ENCODE results near the gene ARHGAP15. TPM values are rescaled to one million over a fixed set of nuclear protein-coding genes. Genes with fewer than 3 reads are reported as not detected.
A peak's percentile ranks its signal among the peaks of the same experiment; 100 is the strongest.

ARHGAP15 gene
- total RNA-seq, 8 experiments from 2014 or later = 0.29 to 1.3 (median 0.51) TPM; not detected in 2

DNA sequence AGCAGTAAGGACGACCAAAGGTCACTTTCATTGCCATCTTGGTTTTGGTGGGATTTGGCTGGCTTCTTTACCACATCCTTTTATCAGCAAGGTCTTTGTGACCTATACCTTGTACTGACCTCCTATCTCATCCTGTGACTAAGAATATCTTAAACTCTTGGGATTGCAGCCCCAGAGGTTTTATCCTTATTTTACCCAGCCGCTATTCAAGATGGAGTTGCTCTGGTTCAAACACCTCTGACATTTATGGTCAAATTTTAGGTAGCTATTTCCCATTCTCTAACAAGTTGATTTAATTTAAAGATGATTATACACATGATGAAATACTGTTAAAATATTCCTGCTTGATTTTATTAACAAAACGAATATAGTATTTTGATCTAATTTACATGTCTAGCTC, 326.1 kb downstream of the ARHGAP15 start:
- 62 to 100% (median 84%) methylated on average over 1 to 3 of the region's 3 CpGs; no CpG with 5 or more reads in 2 of the 10 experiments for WGBS, 10 experiments
- ATAC-seq (replicated peaks in 6 of 8) = no peak
- Histone ChIP-seq H3K4me1 (replicated peaks in 1 of 2) (no peaks in the 10 kb centered on the region), H3K4me3 (no peak overlapping the region), H3K27ac (no peak overlapping the region)
- in situ Hi-C loops (cut with MboI; ENCODE audit: low pct_unique_long_range_greater_than_20kb in 2 of 9, low sequenced_read_pairs in 9 of 9, unreplicated experiment in 9 of 9) = no loop called here

DNA sequence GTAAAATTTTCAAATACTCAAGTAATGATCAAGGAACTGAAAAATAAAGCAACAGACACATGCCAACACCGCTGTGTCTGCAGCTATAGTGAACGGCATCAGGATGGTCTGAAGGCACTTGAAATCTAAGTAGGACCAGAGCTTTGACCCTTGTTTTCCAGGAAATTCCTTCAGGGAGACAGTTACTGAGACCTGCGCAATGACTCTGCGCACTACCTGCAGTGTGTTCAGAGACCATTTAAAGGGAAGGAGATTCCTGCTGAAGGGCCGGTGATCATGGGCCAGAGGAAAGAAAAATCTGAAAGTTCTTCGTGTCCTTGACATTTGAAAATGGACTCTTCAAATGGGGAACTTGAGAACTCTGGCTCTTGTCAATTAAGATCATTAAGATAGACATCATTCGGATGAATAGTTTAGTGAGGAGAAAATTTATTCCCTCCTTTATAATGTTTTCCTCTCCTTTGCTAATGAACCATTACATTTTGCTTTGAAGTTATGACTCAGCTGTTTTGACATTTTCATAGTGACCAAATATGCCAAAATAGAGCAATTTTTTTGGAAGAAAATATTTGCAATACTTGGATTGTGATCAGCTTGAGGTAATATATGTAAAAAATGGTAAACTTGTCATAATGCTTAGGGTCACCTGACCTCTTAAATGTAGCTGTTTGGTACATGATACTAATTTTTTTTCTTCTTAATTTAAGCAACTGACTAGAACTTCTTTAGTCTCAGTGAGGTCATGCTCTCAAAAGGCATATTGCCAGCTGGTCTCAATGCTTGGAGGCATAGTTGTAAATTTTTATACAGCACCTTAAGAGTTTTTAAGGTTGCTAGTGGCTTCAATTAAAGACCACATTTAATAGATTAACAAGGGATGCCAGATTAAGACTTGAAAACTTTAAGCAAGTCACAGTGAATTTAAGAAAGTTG, 329.3 kb downstream of the ARHGAP15 start:
- WGBS, 10 experiments = 89 to 100% (median 97%) methylated on average over 1 to 7 of the region's 7 CpGs
- Histone ChIP-seq H3K4me3 (no peak overlapping the region), H3K27ac (no peak overlapping the region), H3K4me1 (replicated peaks in 1 of 2) (no peaks in the 10 kb centered on the region)
- in situ Hi-C loops (cut with MboI; ENCODE audit: low pct_unique_long_range_greater_than_20kb in 2 of 9, low sequenced_read_pairs in 9 of 9, unreplicated experiment in 9 of 9) = no loop called here
- ATAC-seq (replicated peaks in 6 of 8) = peak in 2 of 8 experiments; percentile 32 to 33

DNA sequence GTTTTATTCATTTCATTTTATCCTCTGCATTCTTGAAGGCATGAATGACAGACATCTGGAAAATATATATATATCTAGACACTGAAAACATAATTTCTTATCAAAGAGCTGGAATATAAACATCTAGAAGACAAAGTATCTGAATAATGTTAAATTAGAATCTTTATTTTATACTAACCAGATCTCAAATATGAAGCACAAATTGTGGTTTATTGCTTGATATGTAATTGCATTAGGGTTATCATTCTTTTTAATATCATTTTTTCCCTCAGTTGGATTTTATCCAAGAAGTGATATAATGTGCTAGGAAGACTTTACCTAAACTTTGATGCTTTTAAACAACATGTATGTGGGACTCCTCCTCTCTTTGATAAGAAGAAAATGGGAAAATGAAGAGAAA, 331.2 kb downstream of the ARHGAP15 start:
- H3K27ac ChIP-seq = no peak overlapping the region
- H3K4me1 ChIP-seq (replicated peaks in 1 of 2) = no peaks in the 10 kb centered on the region
- ATAC-seq (replicated peaks in 6 of 8) = no peak
- in situ Hi-C loops (cut with MboI; ENCODE audit: low pct_unique_long_range_greater_than_20kb in 2 of 9, low sequenced_read_pairs in 9 of 9, unreplicated experiment in 9 of 9) = no loop called here
- H3K4me3 ChIP-seq = no peak overlapping the region

DNA sequence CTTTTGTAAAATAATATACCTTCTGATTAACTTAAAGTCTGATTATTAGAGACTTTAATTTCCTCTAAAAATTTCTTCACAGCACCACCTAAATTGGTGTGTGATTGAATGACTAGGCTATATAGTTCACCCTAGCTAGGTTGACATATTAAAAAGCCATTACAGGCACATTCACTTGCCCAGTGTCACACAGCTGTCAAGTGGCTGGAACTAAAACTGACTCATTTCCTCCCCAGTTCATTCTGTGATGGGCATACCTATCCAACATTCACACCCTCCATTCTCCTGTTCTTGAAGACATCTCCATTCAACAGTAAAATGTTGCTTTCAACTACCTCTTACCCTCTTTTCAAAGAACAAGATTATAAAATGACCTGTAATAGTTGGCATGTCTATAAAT, 334.5 kb downstream of the ARHGAP15 start:
- no peak for ATAC-seq (replicated peaks in 6 of 8)
- H3K4me3 ChIP-seq = no peak overlapping the region
- no peak overlapping the region for H3K27ac ChIP-seq
- H3K4me1 ChIP-seq (replicated peaks in 1 of 2) = peaks cover 0 to 3% of the 10 kb centered on the region in 2 donors
- in situ Hi-C loops (cut with MboI; ENCODE audit: low pct_unique_long_range_greater_than_20kb in 2 of 9, low sequenced_read_pairs in 9 of 9, unreplicated experiment in 9 of 9) = no loop called here

DNA sequence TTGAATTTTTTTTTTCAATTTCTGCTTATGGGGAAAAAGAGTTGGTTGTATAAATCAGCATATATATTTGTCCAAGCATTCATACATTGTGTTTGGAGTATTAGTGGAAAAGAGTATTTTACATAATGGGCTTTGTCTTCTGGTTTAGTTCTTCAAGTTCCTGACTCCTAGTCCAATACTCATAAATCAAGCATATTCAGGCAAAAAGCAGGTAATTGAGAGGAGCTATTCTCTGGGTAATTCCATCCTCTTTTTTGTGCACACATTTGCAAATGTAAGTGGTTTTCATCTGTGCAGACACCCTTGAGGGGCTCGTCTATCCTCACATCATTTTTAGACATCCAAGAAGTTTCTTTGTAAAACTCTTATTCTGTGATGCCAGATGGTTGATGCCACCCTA, 337.2 kb downstream of the ARHGAP15 start:
- Histone ChIP-seq H3K27ac (no peak overlapping the region), H3K4me3 (no peak overlapping the region), H3K4me1 (replicated peaks in 1 of 2) (peaks cover 0 to 3% of the 10 kb centered on the region in 2 donors)
- peak in 2 of 8 experiments; percentile 23 to 27 for ATAC-seq (replicated peaks in 6 of 8)
- WGBS, 10 experiments = 0 to 100% (median 71%) methylated on average over 1 of the region's 1 CpG; no CpG with 5 or more reads in 1 of the 10 experiments
- in situ Hi-C loops (cut with MboI; ENCODE audit: low pct_unique_long_range_greater_than_20kb in 2 of 9, low sequenced_read_pairs in 9 of 9, unreplicated experiment in 9 of 9) = no loop called here

DNA sequence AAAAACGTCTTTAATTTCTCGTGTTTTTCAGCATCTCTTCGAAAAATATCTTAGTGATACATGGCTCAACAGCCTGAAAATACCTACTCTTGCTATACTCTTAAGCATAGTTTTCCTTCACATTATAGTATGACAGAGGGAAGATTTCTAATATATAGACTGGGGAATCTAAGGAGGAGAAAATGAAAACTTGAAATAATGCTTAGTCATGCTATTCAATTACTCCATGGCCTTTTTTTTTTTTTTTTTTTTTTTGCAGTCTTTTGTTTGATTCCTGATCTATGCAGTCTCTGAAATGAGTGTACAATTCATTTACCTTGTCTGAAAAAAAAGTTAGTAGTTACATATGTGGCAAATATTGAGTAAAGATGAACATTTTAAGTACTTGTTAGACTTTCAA, 337.8 kb downstream of the ARHGAP15 start:
- peaks cover 0 to 3% of the 10 kb centered on the region in 2 donors for H3K4me1 ChIP-seq (replicated peaks in 1 of 2)
- no peak for ATAC-seq (replicated peaks in 6 of 8)
- WGBS, 10 experiments = 25 to 100% (median 83%) methylated on average over 2 to 3 of the region's 3 CpGs; no CpG with 5 or more reads in 1 of the 10 experiments
- no peak overlapping the region for H3K4me3 ChIP-seq
- in situ Hi-C loops (cut with MboI; ENCODE audit: low pct_unique_long_range_greater_than_20kb in 2 of 9, low sequenced_read_pairs in 9 of 9, unreplicated experiment in 9 of 9) = no loop called here
- H3K27ac ChIP-seq = no peak overlapping the region

DNA sequence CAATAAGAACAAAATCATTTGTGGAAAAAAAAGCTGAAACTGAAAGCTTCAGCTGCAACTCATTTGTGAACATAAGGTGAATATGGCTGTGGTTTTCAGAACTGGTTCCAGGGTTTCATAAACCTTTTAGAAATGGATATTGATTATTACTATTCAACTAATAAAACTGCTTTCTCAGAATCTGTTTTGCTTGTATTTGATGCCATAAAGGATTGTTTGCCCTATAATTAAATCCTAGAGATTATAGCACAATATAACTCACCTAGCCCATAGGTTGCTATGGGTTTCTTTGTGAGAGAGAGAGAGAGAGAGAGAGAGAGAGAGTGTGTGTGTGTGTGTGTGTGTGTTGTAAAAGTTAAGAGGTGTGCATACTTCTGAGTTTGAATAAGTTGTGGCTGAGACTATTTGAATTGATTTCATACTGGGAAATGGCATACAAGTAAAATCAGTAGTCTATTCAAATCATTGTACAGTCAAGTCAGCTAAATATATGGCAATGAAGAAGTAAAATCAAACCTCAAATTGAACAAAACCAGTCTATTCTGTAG, 339.2 kb downstream of the ARHGAP15 start:
- no peak for ATAC-seq (replicated peaks in 6 of 8)
- Histone ChIP-seq H3K4me3 (no peak overlapping the region), H3K4me1 (replicated peaks in 1 of 2) (peaks cover 0 to 3% of the 10 kb centered on the region in 2 donors), H3K27ac (no peak overlapping the region)
- in situ Hi-C loops (cut with MboI; ENCODE audit: low pct_unique_long_range_greater_than_20kb in 2 of 9, low sequenced_read_pairs in 9 of 9, unreplicated experiment in 9 of 9) = no loop called here

DNA sequence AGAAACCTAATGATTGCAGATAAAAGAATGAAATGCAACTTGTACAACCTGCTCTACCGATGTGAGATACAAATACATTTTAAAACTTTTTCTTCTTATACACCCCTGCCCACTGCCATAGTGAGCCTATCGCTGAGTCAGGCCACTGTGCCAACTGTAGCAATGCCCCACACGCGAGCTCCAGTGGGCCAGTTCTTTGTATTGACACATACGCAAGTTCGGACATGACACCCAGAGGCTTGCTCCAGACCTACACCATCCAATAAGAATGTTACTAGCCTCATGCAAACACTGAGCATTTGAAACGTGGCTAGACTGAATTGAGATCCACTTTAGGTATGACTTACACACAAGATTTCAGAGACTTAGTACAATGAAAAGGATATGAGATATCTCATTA, 340.1 kb downstream of the ARHGAP15 start:
- H3K27ac ChIP-seq = no peak overlapping the region
- no peak for ATAC-seq (replicated peaks in 6 of 8)
- no peak overlapping the region for H3K4me3 ChIP-seq
- in situ Hi-C loops (cut with MboI; ENCODE audit: low pct_unique_long_range_greater_than_20kb in 2 of 9, low sequenced_read_pairs in 9 of 9, unreplicated experiment in 9 of 9) = no loop called here
- 74 to 100% (median 85%) methylated on average over 1 to 7 of the region's 7 CpGs; no CpG with 5 or more reads in 2 of the 10 experiments for WGBS, 10 experiments
- H3K4me1 ChIP-seq (replicated peaks in 1 of 2) = peaks cover 0 to 3% of the 10 kb centered on the region in 2 donors

DNA sequence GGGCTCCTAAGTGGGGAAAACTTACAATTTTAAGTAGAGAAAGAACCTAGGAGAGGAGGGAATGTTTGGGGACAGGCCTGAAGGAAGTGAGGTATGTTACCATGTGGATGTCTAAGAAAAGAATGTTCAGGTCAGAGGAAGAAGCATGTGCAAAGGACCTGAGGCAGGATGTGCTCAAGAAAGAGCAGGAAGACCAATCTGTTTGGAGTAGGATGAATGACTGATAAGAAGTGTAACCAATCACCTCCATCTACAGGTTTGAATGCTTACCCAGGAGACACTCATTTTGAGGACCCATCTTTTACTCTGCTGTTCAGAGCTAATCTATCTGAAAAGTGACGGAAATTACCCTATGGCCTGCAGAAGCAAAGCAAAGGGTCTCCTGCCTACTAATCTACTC, 342.3 kb downstream of the ARHGAP15 start:
- Histone ChIP-seq H3K4me1 (replicated peaks in 1 of 2) (peaks cover 0 to 4% of the 10 kb centered on the region in 2 donors), H3K27ac (no peak overlapping the region), H3K4me3 (no peak overlapping the region)
- in situ Hi-C loops (cut with MboI; ENCODE audit: low pct_unique_long_range_greater_than_20kb in 2 of 9, low sequenced_read_pairs in 9 of 9, unreplicated experiment in 9 of 9) = no loop called here
- no peak for ATAC-seq (replicated peaks in 6 of 8)
- WGBS, 10 experiments = 88 to 100% (median 100%) methylated on average over 1 of the region's 1 CpG; no CpG with 5 or more reads in 4 of the 10 experiments

DNA sequence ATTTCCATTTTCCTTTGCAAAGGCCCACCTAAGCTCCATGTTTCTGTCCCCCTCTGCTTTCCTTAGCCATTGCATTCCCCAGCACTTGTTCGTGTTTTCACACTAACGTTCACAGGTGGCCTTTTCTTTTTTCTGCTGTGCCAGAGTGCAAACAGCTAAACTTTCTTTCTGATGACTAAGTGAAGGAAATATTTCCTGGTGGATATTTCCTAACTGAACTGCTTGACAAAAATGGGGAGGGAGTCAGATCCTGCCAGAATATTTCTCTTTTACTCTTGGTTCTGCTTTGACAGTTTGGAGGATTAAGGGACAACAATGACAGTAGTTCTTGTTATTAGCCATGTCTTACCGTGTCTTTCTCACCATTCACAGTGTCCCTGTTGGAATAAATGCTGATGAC, 344.0 kb downstream of the ARHGAP15 start:
- peak in 2 of 8 experiments; percentile 15 to 44 for ATAC-seq (replicated peaks in 6 of 8)

DNA sequence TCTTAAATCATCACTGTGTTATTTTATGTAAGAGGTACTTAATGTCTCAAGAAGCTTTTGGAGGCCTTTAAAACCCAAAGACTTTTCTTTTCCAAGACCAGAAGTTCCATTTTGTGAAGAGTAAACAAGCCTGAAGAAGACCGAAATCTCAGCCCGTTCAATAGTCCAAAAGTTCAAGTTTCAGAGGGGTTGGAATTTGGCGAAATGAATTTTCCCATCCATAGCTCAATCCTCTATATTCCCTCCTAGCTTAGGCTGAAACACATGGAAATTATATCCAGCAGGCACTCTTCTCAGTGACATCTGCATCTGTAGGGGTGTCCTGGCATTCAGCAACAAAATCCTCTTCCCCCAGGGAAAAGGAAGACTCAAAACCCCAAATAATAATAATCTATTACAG, 344.6 kb downstream of the ARHGAP15 start:
- in situ Hi-C loops (cut with MboI; ENCODE audit: low pct_unique_long_range_greater_than_20kb in 2 of 9, low sequenced_read_pairs in 9 of 9, unreplicated experiment in 9 of 9) = no loop called here
- H3K4me1 ChIP-seq (replicated peaks in 1 of 2) = peaks cover 0 to 6% of the 10 kb centered on the region in 2 donors
- H3K27ac ChIP-seq = no peak overlapping the region
- ATAC-seq (replicated peaks in 6 of 8) = peak in 1 of 8 experiments; percentile 71
- no peak overlapping the region for H3K4me3 ChIP-seq
- 41 to 100% (median 97%) methylated on average over 2 to 3 of the region's 3 CpGs; no CpG with 5 or more reads in 2 of the 10 experiments for WGBS, 10 experiments

More for the DNA sequence above, 344.0 kb downstream of the ARHGAP15 start:
- WGBS, 10 experiments = 5 to 100% (median 71%) methylated on average over 2 to 3 of the region's 3 CpGs; no CpG with 5 or more reads in 1 of the 10 experiments
- in situ Hi-C loops (cut with MboI; ENCODE audit: low pct_unique_long_range_greater_than_20kb in 2 of 9, low sequenced_read_pairs in 9 of 9, unreplicated experiment in 9 of 9) = no loop called here
- Histone ChIP-seq H3K4me1 (replicated peaks in 1 of 2) (peaks cover 0 to 6% of the 10 kb centered on the region in 2 donors), H3K4me3 (no peak overlapping the region), H3K27ac (no peak overlapping the region)

DNA sequence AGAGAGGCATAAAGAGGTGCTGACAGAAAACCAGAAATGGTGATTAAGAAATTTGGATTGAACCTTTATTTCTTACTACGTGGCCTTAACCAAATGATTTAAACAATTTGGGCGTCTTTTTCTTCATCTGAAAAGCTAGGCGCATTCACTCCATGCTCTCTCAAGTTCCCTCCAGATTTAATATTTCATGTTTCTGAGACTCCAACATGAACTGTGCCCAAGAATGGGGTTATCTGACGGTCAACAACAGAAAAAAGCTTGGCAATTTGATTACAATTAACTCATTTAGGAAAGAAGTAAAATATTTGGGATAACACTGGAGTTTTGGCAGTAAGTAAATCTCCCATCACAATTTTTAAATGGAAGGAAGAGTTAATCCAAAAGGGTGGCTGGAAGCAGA, 345.4 kb downstream of the ARHGAP15 start:
- H3K4me3 ChIP-seq = no peak overlapping the region
- H3K27ac ChIP-seq = no peak overlapping the region
- 54 to 98% (median 89%) methylated on average over 3 to 4 of the region's 4 CpGs; no CpG with 5 or more reads in 1 of the 10 experiments for WGBS, 10 experiments
- peaks cover 0 to 6% of the 10 kb centered on the region in 2 donors for H3K4me1 ChIP-seq (replicated peaks in 1 of 2)
- no peak for ATAC-seq (replicated peaks in 6 of 8)
- in situ Hi-C loops (cut with MboI; ENCODE audit: low pct_unique_long_range_greater_than_20kb in 2 of 9, low sequenced_read_pairs in 9 of 9, unreplicated experiment in 9 of 9) = no loop called here

DNA sequence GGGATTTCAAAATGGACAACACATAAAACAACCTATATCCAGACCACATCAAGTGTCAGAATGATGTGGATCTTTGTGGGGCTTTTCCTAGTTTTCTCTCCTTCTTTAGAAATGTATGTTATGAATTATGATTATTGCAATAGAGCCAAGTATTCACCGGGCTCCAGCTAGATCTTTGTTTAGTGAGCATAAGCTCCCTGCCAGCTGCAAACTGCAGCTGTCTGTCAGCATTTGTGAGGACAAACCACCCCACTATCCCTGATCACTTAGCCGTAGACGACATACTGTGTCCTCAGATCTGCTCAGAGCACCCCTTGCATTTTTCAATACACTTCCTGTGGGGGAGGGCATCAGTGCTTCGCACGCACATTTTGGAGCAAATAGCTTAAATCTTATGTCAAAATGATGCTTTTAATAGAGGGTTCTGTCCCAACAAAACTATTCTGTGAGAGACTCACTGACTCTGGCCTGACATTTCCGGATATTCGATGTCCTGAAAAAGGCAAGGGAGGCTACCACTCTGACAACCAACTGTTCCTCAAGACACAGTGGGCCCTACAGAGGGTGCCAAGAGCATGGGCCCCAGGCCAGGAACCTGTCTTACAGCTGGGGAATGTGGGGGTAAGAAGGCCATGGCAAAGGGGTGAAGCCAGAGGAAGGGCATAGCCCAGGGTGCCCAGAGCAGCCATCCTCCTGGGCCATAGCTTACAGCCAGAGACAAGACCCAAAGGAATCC, 346.0 kb downstream of the ARHGAP15 start:
- ATAC-seq (replicated peaks in 6 of 8) = no peak
- Histone ChIP-seq H3K27ac (no peak overlapping the region), H3K4me3 (no peak overlapping the region), H3K4me1 (replicated peaks in 1 of 2) (peaks cover 0 to 6% of the 10 kb centered on the region in 2 donors)
- 17 to 100% (median 84%) methylated on average over 1 to 7 of the region's 7 CpGs; no CpG with 5 or more reads in 2 of the 10 experiments for WGBS, 10 experiments
- in situ Hi-C loops (cut with MboI; ENCODE audit: low pct_unique_long_range_greater_than_20kb in 2 of 9, low sequenced_read_pairs in 9 of 9, unreplicated experiment in 9 of 9) = no loop called here

Data from motor neuron (in vitro differentiated cells).